RWPE2 (cell line): ENCODE results near the gene CARD9.

ENCODE experiments used
- ATAC-seq: fragments of 200-7000 bp; cut with Tn5 transposase; 3 replicates; pipeline ENCODE4 v1.9.1; 2021; ENCODE audit warnings: low read depth
- DNase-seq: peaks from one replicate; pipeline ENCODE4 v3.0.0-alpha.2; 2020; ENCODE audit warnings: low spot score
- H3K27ac ChIP-seq: fragments of 450-650 bp; 2 replicates; pipeline ENCODE4 v1.5.1; 2017; ENCODE audit warnings: mild to moderate bottlenecking; ENCODE audit not compliant: poor library complexity, severe bottlenecking
- H3K27me3 ChIP-seq: fragments of 250-450 bp; sonication (Bioruptor Pico); 2 replicates; pipeline ENCODE4 v1.5.1; 2021; ENCODE audit warnings: mild to moderate bottlenecking, moderate library complexity; ENCODE audit not compliant: insufficient read depth, poor library complexity, severe bottlenecking
- H3K36me3 ChIP-seq: fragments of 250-450 bp; sonication (Bioruptor Pico); 2 replicates; pipeline ENCODE4 v1.5.1; 2020; ENCODE audit warnings: low read depth, mild to moderate bottlenecking, moderate library complexity
- H3K4me1 ChIP-seq: fragments of 250-450 bp; sonication (Bioruptor Pico); 2 replicates; pipeline ENCODE4 v1.5.1; 2021; ENCODE audit warnings: mild to moderate bottlenecking, moderate library complexity; ENCODE audit not compliant: insufficient read depth, poor library complexity, severe bottlenecking
- H3K4me3 ChIP-seq: fragments of 250-450 bp; sonication (Bioruptor Pico); 2 replicates; pipeline ENCODE4 v1.5.1; 2021; ENCODE audit warnings: mild to moderate bottlenecking, moderate library complexity; ENCODE audit not compliant: severe bottlenecking
- H3K9me3 ChIP-seq: fragments of 250-450 bp; sonication (Bioruptor Pico); 2 replicates; pipeline ENCODE4 v1.5.1; 2021; ENCODE audit warnings: mild to moderate bottlenecking, moderate library complexity; ENCODE audit not compliant: severe bottlenecking
- CTCF ChIP-seq: fragments of 450-650 bp; IDR thresholded peaks from one replicate; pipeline ENCODE4 v1.5.1; 2017; ENCODE audit warnings: mild to moderate bottlenecking, moderate library complexity; ENCODE audit not compliant: poor library complexity, severe bottlenecking

CARD9 gene

GRCh38 chr9:136316271-136316751 is 57.2 kb downstream of the CARD9 start:
- no peak for ATAC-seq
- H3K27ac ChIP-seq: no peak overlapping the region
- no peak for TF ChIP-seq CTCF
- no peak for DNase-seq
- H3K4me3 ChIP-seq: no peak overlapping the region
- H3K27me3 ChIP-seq: no peaks in the 10 kb centered on the region
- no peaks in the 10 kb centered on the region for H3K4me1 ChIP-seq
- H3K9me3 ChIP-seq: peaks cover 5% of the 10 kb centered on the region
- H3K36me3 ChIP-seq: no peaks in the 10 kb centered on the region

- Histone ChIP-seq H3K27me3 (no peaks in the 10 kb centered on the region), H3K9me3 (peaks cover 5% of the 10 kb centered on the region), H3K4me1 (no peaks in the 10 kb centered on the region), H3K4me3 (no peak overlapping the region), H3K36me3 (no peaks in the 10 kb centered on the region), H3K27ac (no peak overlapping the region)
- TF ChIP-seq CTCF: no peak
- DNase-seq (no peak), ATAC-seq (no peak)
These were observed 58.5 kb downstream of the CARD9 start for GRCh38 chr9:136314944-136315343.

GRCh38 chr9:136314056-136314416 is 59.4 kb downstream of the CARD9 start:
- H3K27ac ChIP-seq: no peak overlapping the region
- no peak for TF ChIP-seq CTCF
- no peaks in the 10 kb centered on the region for H3K36me3 ChIP-seq
- H3K27me3 ChIP-seq: no peaks in the 10 kb centered on the region
- ATAC-seq (no peak), DNase-seq (no peak)
- no peaks in the 10 kb centered on the region for H3K4me1 ChIP-seq
- H3K4me3 ChIP-seq: no peak overlapping the region
- H3K9me3 ChIP-seq: peaks cover 5% of the 10 kb centered on the region
